ENCODE data around the gene ZNF709. TPM values are rescaled to one million over a fixed set of nuclear protein-coding genes. Genes with fewer than 3 reads are reported as not detected.
A peak's percentile ranks its signal among the peaks of the same experiment; 100 is the strongest.
"Not testable (repeated sequence)": the region's sequence is repeated elsewhere in the genome, so short reads cannot be mapped to it uniquely, and the experiment has no call there.

Gene ZNF709
- total RNA-seq, 1 experiment from 2014 or later, result not detected

GRCh38 chr19:12440541-12441316 lies 43.9 kb downstream of the ZNF709 start, which contains the start of gene ZNF443 (continued):
- no peak for TF ChIP-seq REST (IDR thresholded peaks at IDR 0.05; ENCODE audit: low read depth)

- POLR2A ChIA-PET; H3K36me3 ChIP-seq (ENCODE audit: control insufficient read depth in 1 of 2, insufficient read depth in 2 of 2, low read length in 2 of 2); H3K4me1 ChIP-seq (ENCODE audit: control insufficient read depth in 1 of 2, insufficient read depth in 2 of 2, low read length in 2 of 2); H3K79me2 ChIP-seq (ENCODE audit: insufficient read depth, low read length); RAD21 ChIA-PET (ENCODE audit: low non-redundant PET in 1 of 2, low total read pairs in 2 of 2, uncharacterized antibody in 2 of 2, unreplicated experiment in 2 of 2); DNase-seq (ENCODE audit: low read depth, low spot score); H3K27me3 ChIP-seq (ENCODE audit: insufficient read depth, low read length); H2AFZ ChIP-seq (ENCODE audit: low read depth, low read length, poor library complexity, severe bottlenecking); CTCF ChIA-PET; H3K9me2 ChIP-seq (ENCODE audit: insufficient read depth); H4K20me1 ChIP-seq (ENCODE audit: insufficient read depth); H3K9me3 ChIP-seq (ENCODE audit: control insufficient read depth in 1 of 2, insufficient read depth in 1 of 2, low read depth in 1 of 2, low read length in 2 of 2): not testable (repeated sequence)
- peak overlapping the region; percentile 69 for H3K9ac ChIP-seq (ENCODE audit: low read length)
- peak; percentile 21 for ATAC-seq
- H3K27ac ChIP-seq (ENCODE audit: low read depth, low read length), result peak overlapping the region; percentile 71
- TSS peak; percentile 42 for BruUV-seq (replicated peaks)
- intact Hi-C loops (cut with micrococcal nuclease), result loop anchor here (5.0 kb wide), 2 partner anchors 38 to 148 kb away; partner anchors contain the start of genes ZNF44 and ZNF799
- peak overlapping the region; percentile 80 for H3K4me2 ChIP-seq (ENCODE audit: low read length)
- peak overlapping the region; percentile 68 to 74 for H3K4me3 ChIP-seq (replicated peaks in 1 of 2; ENCODE audit: low read depth in 1 of 2, low read length in 2 of 2)
Measured at GRCh38 chr19:12439686-12440540, 44.7 kb downstream of the ZNF709 start.
